Measurements from ENCODE around the gene TNPO2. TPM values are rescaled to one million over a fixed set of nuclear protein-coding genes. Genes with fewer than 3 reads are reported as not detected.

TNPO2 gene
- polyA plus RNA-seq, 3 donors = 0.28 to 45.2 (median 0.52) TPM

- H3K27me3 Mint-ChIP-seq (ENCODE audit: low read depth in 3 of 3) = peaks cover 10 to 21% (median 16%) of the 10 kb centered on the region in 3 donors
- 10% methylated on average over 54 of the region's 60 CpGs for WGBS (ENCODE audit: insufficient coverage)
- peaks cover 7 to 10% of the 10 kb centered on the region in 2 donors for H3K36me3 Mint-ChIP-seq
- no peaks in the 10 kb centered on the region for H4K20me1 ChIP-seq (ENCODE audit: insufficient read depth, low read length)
- TF ChIP-seq, protein P1, sequence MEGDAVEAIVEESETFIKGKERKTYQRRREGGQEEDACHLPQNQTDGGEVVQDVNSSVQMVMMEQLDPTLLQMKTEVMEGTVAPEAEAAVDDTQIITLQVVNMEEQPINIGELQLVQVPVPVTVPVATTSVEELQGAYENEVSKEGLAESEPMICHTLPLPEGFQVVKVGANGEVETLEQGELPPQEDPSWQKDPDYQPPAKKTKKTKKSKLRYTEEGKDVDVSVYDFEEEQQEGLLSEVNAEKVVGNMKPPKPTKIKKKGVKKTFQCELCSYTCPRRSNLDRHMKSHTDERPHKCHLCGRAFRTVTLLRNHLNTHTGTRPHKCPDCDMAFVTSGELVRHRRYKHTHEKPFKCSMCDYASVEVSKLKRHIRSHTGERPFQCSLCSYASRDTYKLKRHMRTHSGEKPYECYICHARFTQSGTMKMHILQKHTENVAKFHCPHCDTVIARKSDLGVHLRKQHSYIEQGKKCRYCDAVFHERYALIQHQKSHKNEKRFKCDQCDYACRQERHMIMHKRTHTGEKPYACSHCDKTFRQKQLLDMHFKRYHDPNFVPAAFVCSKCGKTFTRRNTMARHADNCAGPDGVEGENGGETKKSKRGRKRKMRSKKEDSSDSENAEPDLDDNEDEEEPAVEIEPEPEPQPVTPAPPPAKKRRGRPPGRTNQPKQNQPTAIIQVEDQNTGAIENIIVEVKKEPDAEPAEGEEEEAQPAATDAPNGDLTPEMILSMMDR (IDR thresholded peaks at IDR 0.05) = peak; percentile 99
- H3K4me3 ChIP-seq (replicated peaks in 1 of 3; ENCODE audit: low read depth in 2 of 3, low read length in 3 of 3) = peak overlapping the region in 1 of 3 experiments; percentile 46
- DNase-seq = peak; percentile 54 to 72 (median 65)
- peak overlapping the region; percentile 70 for H2AFZ ChIP-seq (ENCODE audit: insufficient read depth, low read depth, low read length, poor library complexity, severe bottlenecking)
- peaks cover 0 to 2% (median 0%) of the 10 kb centered on the region in 7 donors for H3K9me3 Mint-ChIP-seq
- H3K9ac ChIP-seq (ENCODE audit: insufficient read depth, low read length, poor library complexity, severe bottlenecking) = no peak overlapping the region
- H3K27ac ChIP-seq (ENCODE audit: low read depth in 1 of 2, low read length in 2 of 2) = no peak overlapping the region
- peaks cover 4 to 8% of the 10 kb centered on the region in 2 donors for H3K4me1 ChIP-seq (ENCODE audit: control insufficient read depth in 1 of 2, insufficient read depth in 2 of 2, low read length in 2 of 2)
- peaks cover 12% of the 10 kb centered on the region for H3K4me1 Mint-ChIP-seq
- H3K79me2 ChIP-seq (ENCODE audit: insufficient read depth, low read length) = no peaks in the 10 kb centered on the region
- H3K36me3 ChIP-seq (replicated peaks in 1 of 2; ENCODE audit: control insufficient read depth in 1 of 2, insufficient read depth in 2 of 2, low read length in 2 of 2) = no peaks in the 10 kb centered on the region
- H3K4me3 Mint-ChIP-seq = peak overlapping the region; percentile 43 to 78
- H3K27ac Mint-ChIP-seq = no peak overlapping the region
- H3K4me2 ChIP-seq (replicated peaks; ENCODE audit: extremely low read depth, low read length, poor library complexity, severe bottlenecking) = peak overlapping the region; percentile 55
- no peaks in the 10 kb centered on the region for H3K9me3 ChIP-seq (replicated peaks in 1 of 2; ENCODE audit: control insufficient read depth in 1 of 2, insufficient read depth in 1 of 2, low read length in 2 of 2)
- H3K27me3 ChIP-seq (ENCODE audit: control insufficient read depth in 2 of 2, insufficient read depth in 2 of 2, low read length in 2 of 2) = peaks cover 0 to 8% of the 10 kb centered on the region in 2 donors
- intact Hi-C loops (cut with micrococcal nuclease) = loop anchor here in 1 of 2 donors (2.0 kb wide), 2 partner anchors 41 to 193 kb away; no protein-coding TSS in a partner anchor
These were observed 34.0 kb upstream of the TNPO2 start for GRCh38 chr19:12757544-12758274.

GRCh38 chr19:12756150-12756883, 32.6 kb upstream of the TNPO2 start:
- Histone ChIP-seq H3K9ac (ENCODE audit: insufficient read depth, low read length, poor library complexity, severe bottlenecking) (no peak overlapping the region), H3K4me3 (replicated peaks in 1 of 3; ENCODE audit: low read depth in 2 of 3, low read length in 3 of 3) (no peak overlapping the region), H4K20me1 (ENCODE audit: insufficient read depth, low read length) (no peaks in the 10 kb centered on the region), H3K4me1 (ENCODE audit: control insufficient read depth in 1 of 2, insufficient read depth in 2 of 2, low read length in 2 of 2) (peaks cover 4 to 8% of the 10 kb centered on the region in 2 donors), H3K27ac (ENCODE audit: low read depth in 1 of 2, low read length in 2 of 2) (no peak overlapping the region), H2AFZ (ENCODE audit: insufficient read depth, low read depth, low read length, poor library complexity, severe bottlenecking) (no peak overlapping the region), H3K79me2 (ENCODE audit: insufficient read depth, low read length) (no peaks in the 10 kb centered on the region), H3K4me2 (replicated peaks; ENCODE audit: extremely low read depth, low read length, poor library complexity, severe bottlenecking) (no peak overlapping the region), H3K9me3 (replicated peaks in 1 of 2; ENCODE audit: control insufficient read depth in 1 of 2, insufficient read depth in 1 of 2, low read length in 2 of 2) (no peaks in the 10 kb centered on the region), H3K36me3 (replicated peaks in 1 of 2; ENCODE audit: control insufficient read depth in 1 of 2, insufficient read depth in 2 of 2, low read length in 2 of 2) (no peaks in the 10 kb centered on the region), H3K27me3 (ENCODE audit: control insufficient read depth in 2 of 2, insufficient read depth in 2 of 2, low read length in 2 of 2) (peaks cover 0 to 10% of the 10 kb centered on the region in 2 donors)
- Mint-ChIP-seq H3K4me1 (peaks cover 12% of the 10 kb centered on the region), H3K27me3 (ENCODE audit: low read depth in 3 of 3) (peaks cover 14 to 31% (median 21%) of the 10 kb centered on the region in 3 donors), H3K27ac (no peak overlapping the region), H3K9me3 (peaks cover 0 to 2% (median 0%) of the 10 kb centered on the region in 7 donors), H3K36me3 (no peaks in the 10 kb centered on the region), H3K4me3 (no peak overlapping the region)
- 92% methylated on average over 17 of the region's 19 CpGs for WGBS (ENCODE audit: insufficient coverage)
- DNase-seq = no peak
- TF ChIP-seq, protein P1 (IDR thresholded peaks at IDR 0.05) = no peak
- intact Hi-C loops (cut with micrococcal nuclease) = loop anchor here in 1 of 2 donors (2.0 kb wide), 2 partner anchors 40 to 192 kb away; no protein-coding TSS in a partner anchor
